GM18517 (cell line): Measurements from ENCODE around the gene POLRMT.

Experiments
- ATAC-seq: cut with Tn5 transposase; IDR thresholded peaks from one replicate; pipeline ENCODE4 v1.9.1; 2021; ENCODE audit warnings: mild to moderate bottlenecking, moderate library complexity; ENCODE audit not compliant: unreplicated experiment

The POLRMT gene

DNA sequence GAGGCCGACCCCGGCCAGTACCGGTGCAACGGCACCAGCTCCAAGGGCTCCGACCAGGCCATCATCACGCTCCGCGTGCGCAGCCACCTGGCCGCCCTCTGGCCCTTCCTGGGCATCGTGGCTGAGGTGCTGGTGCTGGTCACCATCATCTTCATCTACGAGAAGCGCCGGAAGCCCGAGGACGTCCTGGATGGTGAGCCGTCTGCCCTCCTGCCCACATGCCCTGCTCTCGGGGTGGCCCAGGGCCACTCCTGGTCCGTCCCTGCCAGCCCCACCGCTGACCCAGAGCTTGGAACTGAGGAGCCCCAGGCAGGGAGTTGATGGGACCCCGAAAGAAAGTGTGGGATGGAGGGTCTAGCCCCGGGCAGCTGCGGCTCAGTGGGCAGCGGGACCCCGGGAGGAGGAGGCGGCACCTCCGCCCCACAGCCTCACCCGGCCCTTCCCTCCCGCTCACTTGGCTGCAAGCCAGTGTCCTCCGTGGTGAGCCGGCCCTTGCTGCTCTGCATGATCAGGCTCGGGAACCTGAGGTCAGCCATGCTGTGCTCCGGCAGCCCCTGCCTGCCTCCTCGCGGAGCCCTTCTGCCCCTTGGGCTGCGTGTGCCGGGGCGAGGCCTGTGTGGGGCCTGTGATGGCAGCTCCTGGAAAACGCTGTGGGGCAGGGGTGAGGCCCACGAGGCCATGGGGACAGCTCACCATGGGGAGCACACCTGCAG, 51.8 kb downstream of the POLRMT start:
- no peak for ATAC-seq

DNA sequence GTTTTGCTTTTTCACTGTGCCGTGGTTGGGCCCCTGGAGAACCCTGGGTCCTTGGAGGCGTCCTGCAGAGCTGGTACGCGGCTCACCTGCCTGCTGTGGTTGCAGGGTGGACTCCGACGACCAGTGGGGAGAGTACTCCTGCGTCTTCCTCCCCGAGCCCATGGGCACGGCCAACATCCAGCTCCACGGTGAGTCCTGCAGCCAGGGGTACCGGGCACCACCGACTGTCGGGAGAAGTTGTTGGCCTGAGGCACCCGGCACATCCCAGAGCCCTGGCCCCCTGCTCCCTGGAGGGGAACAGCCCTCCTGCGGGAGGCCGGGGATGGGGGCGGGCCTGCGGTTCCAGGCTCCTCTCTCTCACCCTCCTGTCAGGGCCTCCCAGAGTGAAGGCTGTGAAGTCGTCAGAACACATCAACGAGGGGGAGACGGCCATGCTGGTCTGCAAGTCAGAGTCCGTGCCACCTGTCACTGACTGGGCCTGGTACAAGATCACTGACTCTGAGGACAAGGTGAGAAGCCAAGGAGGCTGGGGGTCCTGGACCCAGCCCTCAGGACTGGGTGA, 53.0 kb downstream of the POLRMT start:
- ATAC-seq, result no peak

DNA sequence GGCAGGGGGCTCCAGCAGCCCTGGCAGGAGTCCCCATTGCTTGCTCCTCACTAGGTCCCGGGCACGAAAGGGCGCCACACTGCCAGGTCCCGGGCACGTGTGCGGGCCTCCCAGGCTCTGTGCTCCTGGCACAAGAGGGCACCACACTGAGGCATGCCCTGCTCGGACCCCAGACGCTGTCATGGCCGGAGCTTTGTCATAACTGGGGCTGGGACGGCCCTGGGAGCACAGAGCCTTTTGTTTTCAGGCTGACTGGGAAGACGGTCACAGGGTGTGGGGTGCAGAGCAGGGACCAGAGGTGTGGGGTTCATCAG, 53.5 kb downstream of the POLRMT start:
- ATAC-seq, result no peak

DNA sequence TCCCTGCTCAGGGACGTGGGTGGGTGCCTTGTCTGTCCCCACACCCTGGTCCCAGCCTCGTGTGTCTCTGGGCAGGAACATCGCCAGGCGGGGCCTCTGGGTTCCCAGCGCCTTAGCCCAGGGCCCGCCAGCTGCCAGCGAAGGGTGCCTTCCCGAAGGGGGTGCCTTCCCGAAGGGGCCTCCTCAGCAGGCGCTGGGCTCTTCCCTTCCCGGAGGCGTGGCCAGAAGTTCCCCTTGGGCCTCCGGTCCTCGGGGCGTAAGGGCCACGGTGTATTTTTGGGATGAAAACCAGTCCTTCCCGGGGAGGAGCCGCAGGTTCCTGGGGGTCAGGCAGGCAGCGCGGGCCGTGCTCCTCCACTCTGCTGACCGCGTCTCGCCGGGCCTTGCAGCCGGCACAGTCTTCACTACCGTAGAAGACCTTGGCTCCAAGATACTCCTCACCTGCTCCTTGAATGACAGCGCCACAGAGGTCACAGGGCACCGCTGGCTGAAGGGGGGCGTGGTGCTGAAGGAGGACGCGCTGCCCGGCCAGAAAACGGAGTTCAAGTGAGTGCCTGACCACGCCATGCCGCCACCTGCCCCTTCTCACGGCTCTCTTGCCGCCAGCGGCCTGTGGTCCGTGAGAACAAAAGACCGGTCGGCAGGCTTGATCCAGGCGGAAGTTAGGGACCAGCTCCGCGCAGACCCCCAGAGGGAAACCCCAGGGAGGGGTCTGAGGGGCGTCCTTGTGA, 54.1 kb downstream of the POLRMT start:
- no peak for ATAC-seq

DNA sequence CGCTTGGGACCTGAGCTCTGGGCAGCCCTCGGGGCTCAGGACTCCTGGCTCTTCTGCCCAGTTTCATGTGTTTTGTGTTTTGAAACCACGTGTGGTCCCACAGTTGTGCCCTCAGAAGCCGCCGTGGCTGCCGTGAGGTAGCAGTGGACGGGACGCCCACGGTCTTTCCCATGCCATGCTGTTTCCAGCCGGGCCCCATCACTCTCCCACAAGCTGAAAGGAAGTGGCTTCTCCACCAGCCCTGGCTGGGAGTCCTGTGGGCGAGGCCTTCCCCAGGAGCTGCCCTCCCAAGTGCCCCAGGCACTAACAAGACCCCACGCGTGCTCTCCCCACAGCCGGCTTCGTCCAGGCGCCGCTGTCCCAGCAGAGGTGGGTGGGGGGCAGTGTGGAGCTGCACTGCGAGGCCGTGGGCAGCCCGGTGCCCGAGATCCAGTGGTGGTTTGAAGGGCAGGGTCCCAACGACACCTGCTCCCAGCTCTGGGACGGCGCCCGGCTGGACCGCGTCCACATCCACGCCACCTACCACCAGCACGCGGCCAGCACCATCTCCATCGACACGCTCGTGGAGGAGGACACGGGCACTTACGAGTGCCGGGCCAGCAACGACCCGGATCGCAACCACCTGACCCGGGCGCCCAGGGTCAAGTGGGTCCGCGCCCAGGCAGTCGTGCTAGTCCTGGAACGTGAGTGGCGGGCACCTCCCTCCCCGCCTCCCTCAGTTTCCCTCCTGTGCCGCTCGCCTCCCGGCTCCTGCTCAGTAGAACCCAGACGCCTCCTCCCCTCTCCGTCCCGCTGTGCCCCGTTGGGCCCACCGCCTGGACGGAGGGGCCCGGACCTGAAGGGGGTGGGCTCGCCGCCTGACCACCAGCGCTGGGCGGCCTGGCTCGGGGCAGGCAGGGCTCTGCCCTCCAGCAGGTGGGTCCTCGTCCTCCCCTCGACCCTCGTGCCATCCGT, 55.6 kb downstream of the POLRMT start:
- ATAC-seq, result no peak

DNA sequence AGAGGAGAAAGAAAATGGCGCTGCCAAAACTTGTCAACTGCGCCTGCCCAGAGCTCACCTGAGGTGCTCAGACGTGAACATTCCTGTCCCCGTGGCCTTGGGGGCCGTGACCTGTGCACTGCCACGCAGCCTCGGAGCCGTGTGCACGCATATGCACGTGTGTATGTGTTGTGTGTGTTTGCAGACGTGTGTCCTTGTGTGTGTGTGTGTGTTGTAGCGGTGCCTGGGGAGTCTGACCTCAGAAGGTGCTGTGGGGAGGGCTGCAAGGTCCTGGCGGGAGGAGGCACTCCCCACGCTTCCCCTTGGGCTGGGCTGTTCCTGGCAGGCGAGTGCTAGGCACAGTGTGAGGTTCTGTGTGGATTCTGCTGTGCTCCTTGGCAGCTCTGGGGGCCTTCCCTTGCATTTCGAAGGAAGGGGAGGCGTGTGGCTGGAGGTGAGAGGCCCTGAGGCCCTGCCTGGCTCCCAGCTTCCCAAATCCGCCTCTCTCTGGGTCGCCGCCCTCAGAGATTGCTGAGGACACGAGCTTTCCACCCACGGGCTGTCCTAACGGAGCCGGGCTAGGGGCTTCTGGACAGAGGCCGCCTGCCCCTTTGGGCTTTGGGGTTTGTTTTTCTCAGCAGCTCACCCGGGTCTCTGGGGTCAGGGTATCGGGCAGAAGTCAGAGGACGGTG, 56.4 kb downstream of the POLRMT start:
- no peak for ATAC-seq

DNA sequence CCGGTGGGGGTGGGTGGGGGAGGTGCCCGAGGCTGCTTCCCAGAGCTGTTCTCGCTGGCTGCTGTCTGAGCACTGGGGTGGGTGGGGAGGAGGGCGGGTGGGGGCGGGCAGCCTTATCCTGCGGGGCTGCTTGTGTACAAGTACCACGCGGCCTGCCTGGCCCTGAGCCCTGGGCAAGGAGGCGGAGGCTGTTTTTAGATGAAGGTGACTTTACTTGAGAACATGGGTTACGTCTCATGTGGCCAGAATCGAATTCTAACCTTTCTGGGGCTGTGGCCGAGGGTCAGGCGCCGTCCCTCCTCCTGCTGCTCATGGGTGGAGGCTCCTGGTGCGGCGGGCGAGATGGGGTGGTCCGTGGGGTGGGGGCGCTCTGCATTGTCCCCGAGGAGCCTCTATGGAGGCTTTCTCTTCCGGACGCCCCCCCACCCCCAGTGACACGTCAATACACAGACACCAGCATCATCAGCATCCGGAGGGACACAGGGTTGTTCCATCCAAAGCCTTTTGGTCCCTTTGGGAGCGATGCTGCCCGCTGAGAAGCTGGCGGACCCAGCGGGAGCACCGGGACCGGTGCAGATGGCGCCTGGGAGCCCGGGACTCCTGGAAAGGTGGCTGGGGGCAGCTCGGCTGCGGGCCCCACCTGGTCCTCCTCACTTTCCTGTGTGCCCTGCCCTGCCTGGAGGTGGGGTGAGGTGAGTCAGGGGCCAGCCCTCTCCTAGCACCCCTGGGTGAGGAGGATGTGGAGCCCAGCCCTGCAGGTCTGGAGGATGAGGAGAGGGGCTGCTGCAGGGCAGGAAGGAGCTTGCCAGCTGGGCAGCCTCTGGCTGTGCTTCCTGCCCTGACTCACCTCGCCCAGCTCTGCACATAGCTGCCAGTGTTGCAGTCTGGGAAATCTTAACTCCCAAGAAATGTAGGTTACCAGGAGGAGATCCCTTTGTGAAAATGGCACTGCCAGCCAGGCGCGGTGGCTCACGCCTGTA, 57.5 kb downstream of the POLRMT start:
- ATAC-seq, result no peak

DNA sequence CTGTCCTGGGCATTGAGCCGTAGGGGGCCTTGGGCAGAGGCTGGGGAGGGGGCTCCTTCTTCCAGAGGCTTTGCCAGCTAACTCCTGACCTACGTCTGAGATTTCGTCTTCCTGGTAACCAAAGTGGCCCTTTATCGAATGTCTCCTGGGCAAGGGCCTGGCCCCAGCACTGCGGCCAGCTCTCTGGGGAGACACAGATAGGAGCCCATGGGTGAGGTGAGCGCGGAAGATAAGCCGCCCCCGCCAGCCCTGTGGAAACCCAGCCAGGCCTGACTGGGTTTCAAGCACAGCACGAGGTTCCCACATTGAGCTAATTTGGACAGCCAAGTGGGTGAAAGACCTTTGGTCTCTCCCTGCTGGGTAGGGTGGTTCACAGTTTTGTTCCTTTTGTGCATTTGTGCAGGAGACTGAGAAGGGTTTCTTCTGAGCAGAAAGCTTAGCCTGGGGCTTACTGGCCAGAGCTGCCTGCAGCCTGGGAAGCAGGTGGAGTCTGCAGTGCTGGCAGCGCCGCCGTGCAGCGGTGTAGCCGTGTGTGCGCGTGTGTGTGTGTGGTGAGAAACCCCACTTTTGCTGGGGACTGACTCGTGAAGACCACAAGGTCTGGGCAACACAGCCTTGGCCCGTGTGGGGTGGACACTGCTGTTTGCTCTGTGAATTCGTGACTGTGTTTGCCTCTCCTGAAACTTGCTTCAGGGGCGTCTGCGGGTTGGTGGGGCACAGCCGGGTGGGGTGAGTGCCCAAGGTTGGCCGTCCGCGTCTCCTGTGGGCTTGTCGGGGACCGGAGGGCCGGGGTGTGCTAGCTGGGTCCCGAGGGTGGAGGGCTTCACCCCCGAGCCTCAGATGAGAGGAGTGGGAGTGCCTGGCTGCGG, 58.4 kb downstream of the POLRMT start:
- no peak for ATAC-seq

DNA sequence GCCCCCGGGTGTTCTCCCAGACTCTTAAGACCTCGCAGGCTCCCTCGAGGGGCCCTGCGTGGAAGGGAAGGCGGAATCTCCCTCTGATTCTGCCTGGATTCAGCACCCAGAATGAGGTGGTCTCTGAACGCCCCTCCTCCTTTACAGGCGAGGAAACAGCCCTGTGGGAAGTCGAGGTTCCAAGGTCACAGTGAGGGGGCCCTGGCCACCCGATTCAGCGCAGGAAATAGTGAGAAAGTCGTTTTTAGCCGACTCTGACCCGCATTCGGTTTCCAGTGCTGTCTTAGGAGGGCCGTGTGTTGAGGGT, 59.9 kb downstream of the POLRMT start:
- ATAC-seq, result no peak

DNA sequence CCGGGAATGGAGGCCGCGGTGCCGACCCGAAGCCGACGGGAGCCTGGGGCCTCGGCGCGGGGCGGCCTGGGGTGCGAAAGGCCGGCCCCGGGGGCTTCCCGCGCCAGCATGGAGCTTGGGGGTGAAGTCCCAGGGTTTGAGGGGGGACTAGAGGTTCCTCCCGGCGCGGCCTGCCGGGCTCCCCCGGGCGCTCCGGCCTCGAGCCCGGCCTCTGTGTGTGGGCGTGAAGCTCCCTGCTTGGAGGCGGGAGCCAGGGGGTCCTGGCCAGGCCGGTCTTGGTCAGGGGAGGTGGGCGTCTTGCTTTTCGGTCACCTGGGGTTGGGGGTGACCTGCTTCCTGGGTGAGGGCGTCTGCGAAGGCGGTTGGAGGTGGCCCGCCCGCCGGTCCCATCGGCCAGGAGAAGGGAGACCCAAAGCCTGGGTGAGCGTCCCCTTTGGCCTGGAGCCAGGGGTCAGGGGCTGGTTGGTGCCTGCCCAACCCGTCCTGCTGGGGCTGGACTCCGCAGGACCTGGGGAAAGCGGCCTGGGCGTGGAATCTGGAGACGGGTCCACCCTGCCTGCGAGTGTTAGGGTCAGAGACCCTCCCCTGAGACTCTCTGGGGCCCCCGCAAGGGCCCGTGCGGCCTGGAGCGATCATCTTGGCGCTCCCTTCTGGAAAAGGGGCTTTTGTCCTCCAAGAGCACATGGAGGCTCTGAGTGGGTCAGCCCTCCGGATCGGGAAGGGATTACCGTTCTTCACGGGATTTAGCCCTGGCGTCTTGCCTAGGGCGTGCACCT, 60.4 kb downstream of the POLRMT start:
- peak; percentile 4 for ATAC-seq

DNA sequence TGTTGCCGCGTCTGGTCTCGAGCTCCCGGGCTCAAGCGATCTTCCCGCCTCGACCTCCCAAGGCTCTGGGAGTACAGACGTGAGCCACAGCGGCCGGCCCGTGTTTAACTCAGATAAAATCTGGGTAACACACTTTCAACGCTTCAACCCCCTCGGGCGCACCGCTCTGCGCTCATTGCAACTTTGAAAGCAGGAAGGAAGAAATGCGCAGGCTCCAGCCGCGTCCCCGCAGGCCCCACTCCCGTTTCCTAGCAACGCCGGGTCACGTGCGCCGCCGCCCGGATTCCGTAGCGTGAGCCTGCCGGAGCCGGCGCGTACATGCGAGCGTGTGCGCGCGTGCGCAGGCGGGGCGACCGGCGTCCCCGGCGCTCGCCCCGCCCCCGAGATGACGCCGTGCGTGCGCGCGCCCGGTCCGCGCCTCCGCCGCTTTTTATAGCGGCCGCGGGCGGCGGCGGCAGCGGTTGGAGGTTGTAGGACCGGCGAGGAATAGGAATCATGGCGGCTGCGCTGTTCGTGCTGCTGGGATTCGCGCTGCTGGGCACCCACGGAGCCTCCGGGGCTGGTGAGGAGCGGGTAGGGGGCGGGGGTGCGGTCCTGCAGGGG, 61.1 kb downstream of the POLRMT start, which contains the start of gene BSG:
Gene BSG (plus strand): TSS at position 457 of the 603 bp plus-strand sequence. CDS start 39 bp downstream, at position 496.
- peak; percentile 70 for ATAC-seq

DNA sequence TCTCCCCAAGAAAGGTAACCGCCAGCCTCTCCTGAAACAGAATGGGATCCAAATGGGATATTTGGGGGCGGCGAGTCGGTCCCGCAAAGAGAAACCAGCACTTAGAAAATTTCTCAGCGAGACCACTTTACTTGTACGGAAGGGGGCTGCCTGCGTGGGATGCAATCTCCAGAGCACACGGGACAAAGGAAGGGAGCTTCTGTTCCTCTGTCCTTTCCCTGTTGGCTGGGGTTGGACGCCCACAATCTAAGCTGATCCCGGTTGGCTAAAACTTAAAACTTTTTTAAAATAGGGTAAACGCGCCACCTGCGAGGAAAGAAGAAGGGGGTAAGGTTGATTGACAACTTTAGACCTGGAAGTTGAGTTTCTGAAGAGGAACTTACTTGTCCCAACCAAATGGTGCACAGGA, 61.8 kb downstream of the POLRMT start:
- ATAC-seq, result peak; percentile 5

DNA sequence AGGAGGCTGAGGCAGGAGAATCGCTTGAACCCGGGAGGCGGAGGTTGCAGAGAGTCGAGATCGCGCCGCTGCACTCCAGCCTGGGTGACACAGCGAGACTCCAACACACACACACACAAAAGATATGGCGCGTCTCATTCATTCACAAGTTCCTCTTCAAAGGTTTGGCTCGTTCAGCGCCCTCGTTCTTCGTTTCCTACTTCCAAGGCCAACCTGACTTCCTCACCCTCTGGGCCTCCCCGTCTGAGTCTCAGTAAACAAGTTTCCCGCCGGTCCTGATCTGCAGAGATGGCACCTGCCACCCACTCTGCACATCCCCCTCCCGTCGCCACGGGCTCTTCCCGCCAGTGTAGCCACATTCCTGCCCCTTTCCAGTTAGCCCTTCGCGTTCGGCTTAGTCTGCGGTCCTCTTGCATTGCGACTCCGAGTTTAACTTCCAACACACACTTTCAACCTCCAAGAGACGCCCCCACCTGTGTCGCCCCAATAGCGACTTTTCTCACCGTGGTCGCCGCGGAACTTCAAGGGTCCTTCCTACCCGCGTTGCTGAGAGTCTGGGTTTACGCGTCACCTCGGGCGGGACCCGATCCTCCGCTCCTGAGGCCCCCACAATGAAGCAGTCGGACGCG, 62.3 kb downstream of the POLRMT start:
- no peak for ATAC-seq

DNA sequence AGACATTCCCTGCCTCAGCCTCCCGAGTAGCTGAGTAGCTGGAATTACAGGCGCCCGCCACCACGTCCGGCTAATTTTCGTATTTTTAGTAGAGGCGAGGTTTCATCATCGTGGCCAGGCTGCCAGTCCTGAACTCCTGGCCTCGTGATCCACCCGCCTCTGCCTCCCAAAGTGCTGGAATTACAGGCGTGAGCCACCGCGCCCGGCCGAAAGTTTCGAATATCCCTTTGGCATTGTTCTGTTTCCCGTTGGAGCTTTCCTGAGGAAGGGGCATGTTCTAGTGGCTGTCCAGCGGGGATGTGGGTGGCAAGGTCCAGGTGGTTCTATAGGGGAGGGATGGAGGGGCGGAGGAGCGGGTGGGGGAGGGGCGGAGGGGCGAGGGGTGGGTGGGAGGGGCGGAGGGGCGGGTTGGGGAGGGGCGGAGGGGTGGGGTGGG, 63.1 kb downstream of the POLRMT start:
- ATAC-seq, result no peak

DNA sequence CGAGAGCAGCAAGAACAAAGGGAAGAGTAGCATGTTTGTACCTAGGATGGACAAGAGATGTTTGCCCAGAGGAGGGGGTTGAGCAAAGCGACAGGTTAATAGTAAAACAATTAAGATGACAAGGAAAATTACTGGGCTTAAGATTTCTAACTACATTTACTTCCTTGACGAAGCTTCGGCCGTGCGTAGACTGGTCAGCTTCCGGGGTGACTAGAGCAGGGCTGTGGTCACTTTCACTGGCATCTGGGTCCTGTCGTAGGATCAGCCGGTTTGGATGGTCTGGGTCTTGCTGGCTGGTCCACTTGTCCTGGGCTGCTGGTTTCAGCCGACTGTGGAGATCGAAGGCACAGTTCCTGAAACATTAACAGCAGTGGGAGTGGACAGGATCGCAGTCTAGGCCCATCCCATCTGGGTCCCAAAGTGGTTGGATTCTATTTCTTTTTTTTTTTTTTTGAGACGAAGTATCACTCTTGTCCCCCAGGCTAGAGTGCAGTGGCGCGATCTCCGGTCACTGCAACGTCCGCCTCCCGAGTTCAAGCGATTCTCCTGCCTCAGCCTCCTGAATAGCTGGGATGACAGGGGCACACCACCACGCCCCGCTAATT, 65.9 kb downstream of the POLRMT start:
- ATAC-seq, result no peak
